D721Med (cell line): ENCODE measurements around the gene CRISPLD2.

Experiments used
- DNase-seq: peaks from one replicate; pipeline ENCODE4 v3.0.0; 2011; ENCODE audit warnings: low spot score; ENCODE audit not compliant: insufficient read length
- FAIRE-seq: peaks from 2 replicates; lab custom pipeline; 2011; peaks lifted over from hg19 to GRCh38; lab: Jason Lieb, UNC
- CTCF ChIP-seq: IDR thresholded peaks from 2 replicates; pipeline ENCODE4 v1.5.1; 2012; ENCODE audit warnings: mild to moderate bottlenecking, control low read depth; ENCODE audit not compliant: insufficient read depth; ENCODE audit errors: missing control alignments

The CRISPLD2 gene

GRCh38 chr16:84819644-84820304 is at the start of gene CRISPLD2:
Gene CRISPLD2 (plus strand): TSS chr16:84819985. CDS start chr16:84838496, 18,511 bp downstream.
- peak; percentile 82 for DNase-seq
- TF ChIP-seq CTCF, result no peak
- FAIRE-seq, result no peak

- no peak for FAIRE-seq
- TF ChIP-seq CTCF, result no peak
- DNase-seq, result no peak
Measured at GRCh38 chr16:84773312-84773711, 46.5 kb upstream of the CRISPLD2 start.

DNA sequence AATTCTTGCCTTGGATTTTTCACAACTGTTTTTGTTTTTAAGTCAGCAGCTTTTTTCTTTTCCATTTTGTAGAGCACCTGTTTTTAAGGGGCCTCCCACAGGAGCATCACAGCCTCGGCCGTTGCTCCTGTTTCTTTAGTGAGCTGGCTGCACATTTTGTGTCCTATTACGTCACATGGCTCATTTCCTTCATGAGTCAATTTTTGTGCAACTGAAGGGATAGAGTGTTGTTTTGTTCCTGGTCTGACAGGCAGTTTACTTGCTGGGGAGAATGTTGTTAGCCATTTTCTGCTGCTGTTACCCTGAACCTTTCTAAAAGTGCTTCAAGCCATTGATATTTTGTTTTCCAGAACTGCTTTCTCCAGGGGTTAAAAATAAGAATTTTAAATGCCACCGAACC is 45.0 kb upstream of the CRISPLD2 start:
- FAIRE-seq (no peak), DNase-seq (no peak)
- TF ChIP-seq CTCF, result no peak

DNA sequence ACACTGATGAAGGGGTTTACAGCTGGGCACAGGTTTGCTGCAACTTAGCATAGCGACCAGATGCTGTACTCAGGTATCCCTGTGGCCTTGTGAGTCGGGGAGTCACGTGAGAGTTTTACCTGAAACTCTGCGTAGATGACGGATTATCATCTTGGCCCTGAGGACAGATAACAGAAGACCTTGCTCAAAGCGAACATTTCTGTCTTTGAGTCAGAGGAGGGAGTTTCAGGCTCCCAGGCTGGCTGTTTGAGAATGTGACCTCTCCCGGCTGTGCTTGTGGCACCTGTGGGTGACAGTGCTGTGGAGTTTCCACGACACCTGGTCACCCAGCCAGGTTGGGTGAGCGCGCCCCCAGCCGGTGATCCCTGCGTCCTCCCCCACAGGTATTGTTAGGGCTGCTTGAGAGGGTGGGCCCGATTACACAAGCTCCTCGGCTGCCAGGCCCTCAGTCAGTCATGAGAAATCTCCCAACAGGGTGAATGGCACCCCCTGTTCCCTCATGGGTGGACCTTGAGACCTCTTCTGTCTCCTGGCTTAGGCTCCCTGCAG is 44.4 kb upstream of the CRISPLD2 start:
- no peak for TF ChIP-seq CTCF
- DNase-seq (no peak), FAIRE-seq (no peak)

- TF ChIP-seq CTCF, result no peak
- FAIRE-seq, result no peak
Measured at GRCh38 chr16:84777435-84777834, 42.4 kb upstream of the CRISPLD2 start.

DNA sequence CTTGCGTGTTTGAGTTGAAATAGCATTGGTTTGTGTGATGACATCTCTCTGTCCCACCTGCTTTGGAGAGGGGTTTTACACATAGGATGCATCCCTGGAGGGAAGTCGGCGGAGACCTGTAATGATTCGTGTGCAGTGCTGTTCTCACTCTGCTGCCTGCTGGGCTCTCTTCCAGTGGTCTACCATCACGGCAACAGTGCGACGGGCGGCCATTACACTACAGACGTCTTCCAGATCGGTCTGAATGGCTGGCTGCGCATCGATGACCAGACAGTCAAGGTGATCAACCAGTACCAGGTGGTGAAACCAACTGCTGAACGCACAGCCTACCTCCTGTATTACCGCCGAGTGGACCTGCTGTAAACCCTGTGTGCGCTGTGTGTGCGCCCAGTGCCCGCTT is 41.1 kb upstream of the CRISPLD2 start:
- TF ChIP-seq CTCF, result no peak
- FAIRE-seq (no peak), DNase-seq (no peak)

More at GRCh38 chr16:84777435-84777834, 42.4 kb upstream of the CRISPLD2 start:
- DNase-seq, result no peak

DNA sequence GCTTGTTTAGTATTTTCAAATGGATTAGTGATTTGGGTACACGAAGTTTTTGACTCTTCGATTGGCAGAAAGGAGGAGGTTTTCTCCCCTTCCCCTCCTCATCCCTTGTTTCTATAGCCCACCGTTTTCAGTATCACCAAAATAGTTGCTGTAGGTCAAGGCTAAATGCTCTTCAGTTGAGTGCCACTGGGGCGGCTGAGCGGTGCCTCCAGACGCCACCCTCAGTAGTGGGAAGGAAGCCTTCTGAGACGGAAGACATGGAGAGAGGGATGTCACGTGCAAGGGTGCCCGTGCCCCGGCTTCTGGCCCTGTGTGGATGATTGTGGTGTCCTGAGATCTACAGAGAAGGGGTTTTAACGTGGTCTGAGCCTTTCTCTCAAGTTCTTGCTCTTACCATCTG is 39.7 kb upstream of the CRISPLD2 start:
- no peak for TF ChIP-seq CTCF
- FAIRE-seq (no peak), DNase-seq (no peak)
